GM19324 (cell line): ENCODE measurements around the gene SYNE1.
"Not testable (repeated sequence)": the region's sequence is repeated elsewhere in the genome, so short reads cannot be mapped to it uniquely, and the experiment has no call there.

ENCODE experiments used
- ATAC-seq: cut with Tn5 transposase; IDR thresholded peaks from one replicate; pipeline ENCODE4 v1.9.1; 2021; ENCODE audit warnings: mild to moderate bottlenecking, moderate library complexity; ENCODE audit not compliant: unreplicated experiment, low FRiP score

Gene SYNE1

DNA sequence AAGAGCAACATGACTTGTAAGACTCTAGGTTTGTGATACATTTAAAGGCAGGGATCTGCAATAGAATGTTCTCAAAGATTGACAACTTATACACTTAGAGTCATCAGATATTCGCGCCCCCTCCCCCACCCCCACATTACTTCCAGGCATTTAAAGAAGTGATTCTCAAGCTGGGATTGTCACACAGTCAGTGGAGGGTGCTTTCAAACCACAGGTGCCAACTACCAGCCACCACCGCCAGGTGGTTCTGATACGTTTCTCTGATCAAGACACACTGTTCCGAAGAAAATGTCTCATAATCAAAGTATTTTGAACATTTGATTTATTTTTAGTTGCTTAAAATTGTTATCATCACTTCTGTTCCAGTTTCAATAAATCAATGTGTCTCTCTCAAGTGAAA, 472.2 kb downstream of the SYNE1 start:
- no peak for ATAC-seq

- no peak for ATAC-seq
These were observed 475.7 kb downstream of the SYNE1 start for GRCh38 chr6:152161501-152161900.

GRCh38 chr6:152160346-152160745, 476.8 kb downstream of the SYNE1 start:
- peak; percentile 83 for ATAC-seq

DNA sequence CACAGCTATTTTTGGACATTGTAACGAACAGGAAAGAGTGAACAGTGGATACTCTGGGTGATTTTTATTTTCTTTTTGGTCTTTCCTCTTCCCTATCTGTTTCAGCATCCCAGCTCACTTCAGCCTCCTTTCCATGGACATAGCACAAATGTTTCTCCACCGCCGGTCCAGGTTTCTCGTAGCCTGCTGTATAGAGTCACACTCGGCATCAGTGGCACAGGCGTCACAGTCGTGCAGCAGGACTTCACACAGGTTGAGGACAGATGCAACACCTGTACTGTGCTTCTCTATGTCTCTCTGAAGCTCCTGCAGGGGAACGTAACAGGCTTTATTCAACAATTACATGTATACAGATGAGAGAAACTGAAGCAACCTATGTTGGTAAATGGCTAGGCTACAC, 481.4 kb downstream of the SYNE1 start:
- no peak for ATAC-seq

GRCh38 chr6:152154559-152155356, 482.4 kb downstream of the SYNE1 start:
- no peak for ATAC-seq

DNA sequence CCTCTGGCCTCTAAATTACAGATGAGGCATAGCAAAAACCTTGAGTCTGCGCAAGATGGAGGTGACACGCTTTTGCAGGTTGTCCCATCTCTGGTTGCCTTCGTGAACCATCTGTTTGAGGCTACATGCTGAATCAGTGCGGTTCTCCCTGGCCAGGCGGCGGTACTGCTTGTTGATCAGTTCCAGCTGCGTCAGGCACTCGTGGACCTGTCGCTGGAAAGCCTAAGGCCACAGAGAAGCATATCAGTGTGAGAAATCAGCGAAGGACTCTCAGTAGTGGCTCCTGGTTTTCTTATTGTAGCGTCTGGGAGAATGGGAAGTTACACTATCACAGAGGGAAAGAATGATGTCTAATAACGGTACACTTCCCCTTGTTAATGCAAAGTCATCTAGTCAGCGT, 485.2 kb downstream of the SYNE1 start:
- no peak for ATAC-seq

GRCh38 chr6:152150196-152150595, 487.0 kb downstream of the SYNE1 start:
- no peak for ATAC-seq

- ATAC-seq: no peak
These were observed 488.8 kb downstream of the SYNE1 start for GRCh38 chr6:152148412-152148811.

- no peak for ATAC-seq
These were observed 489.9 kb downstream of the SYNE1 start for GRCh38 chr6:152147269-152147668.

DNA sequence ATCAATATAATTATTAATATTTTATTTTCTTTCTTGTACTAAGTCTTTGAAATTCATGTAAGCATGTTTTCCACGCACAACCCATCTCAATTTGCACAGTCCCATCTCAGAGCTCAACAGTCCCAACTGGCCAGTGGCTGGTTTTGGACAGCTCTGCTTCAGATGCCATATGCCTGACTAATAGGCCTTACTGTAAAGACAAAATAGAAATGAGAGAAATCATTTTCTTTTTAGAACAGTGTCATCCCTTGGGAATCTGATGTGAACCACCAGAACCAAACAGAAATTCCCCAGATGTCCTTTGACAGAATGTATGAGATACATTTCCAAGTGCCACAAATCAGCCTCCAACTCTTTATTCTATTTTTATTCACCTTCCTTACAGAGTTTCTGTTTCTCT, 490.8 kb downstream of the SYNE1 start:
- ATAC-seq: no peak

- no peak for ATAC-seq
These were observed 493.8 kb downstream of the SYNE1 start for GRCh38 chr6:152143359-152143758.

GRCh38 chr6:152142105-152142504, 495.1 kb downstream of the SYNE1 start:
- ATAC-seq: no peak

DNA sequence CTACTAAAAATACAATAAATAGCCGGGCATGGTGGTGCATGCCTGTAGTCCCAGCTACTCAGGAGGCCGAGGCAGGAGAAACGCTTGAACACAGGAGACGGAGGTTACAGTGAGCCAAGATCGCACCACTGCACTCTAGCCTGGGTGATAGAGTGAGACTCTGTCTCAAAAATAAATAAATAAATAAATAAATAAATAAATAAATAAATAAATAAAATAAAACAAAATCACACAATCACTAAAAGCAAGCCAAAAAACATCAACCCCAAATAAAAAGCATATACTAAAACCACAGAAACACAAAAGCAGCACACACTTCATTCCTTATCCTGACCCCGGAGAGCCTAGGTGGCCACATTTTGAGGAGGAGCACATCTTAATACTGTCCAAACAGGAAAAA, 498.8 kb downstream of the SYNE1 start:
- not testable (repeated sequence) for ATAC-seq

DNA sequence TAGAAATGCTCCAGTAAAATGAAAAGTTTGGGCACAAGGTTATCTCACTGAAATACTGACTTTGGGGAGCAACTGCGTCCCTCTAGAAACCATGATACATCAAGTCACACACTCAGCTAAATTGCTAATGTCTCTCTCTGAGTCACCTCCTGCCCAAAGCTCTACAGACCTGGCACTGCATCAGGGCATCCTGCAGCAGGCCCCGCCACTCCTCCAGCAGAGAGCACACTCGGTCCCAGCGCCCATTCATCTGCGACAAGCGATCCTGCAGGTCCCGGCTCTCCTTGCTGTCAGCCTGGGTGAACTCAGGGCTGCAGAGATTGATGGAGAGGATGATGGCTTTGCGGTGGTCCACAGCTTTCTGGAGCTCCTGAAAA, 500.7 kb downstream of the SYNE1 start:
- ATAC-seq: no peak

GRCh38 chr6:152135755-152136448, 501.3 kb downstream of the SYNE1 start:
- ATAC-seq: no peak

- no peak for ATAC-seq
These were observed 506.7 kb downstream of the SYNE1 start for GRCh38 chr6:152130441-152130840.

- no peak for ATAC-seq
These were observed 507.4 kb downstream of the SYNE1 start for GRCh38 chr6:152129691-152130151.

DNA sequence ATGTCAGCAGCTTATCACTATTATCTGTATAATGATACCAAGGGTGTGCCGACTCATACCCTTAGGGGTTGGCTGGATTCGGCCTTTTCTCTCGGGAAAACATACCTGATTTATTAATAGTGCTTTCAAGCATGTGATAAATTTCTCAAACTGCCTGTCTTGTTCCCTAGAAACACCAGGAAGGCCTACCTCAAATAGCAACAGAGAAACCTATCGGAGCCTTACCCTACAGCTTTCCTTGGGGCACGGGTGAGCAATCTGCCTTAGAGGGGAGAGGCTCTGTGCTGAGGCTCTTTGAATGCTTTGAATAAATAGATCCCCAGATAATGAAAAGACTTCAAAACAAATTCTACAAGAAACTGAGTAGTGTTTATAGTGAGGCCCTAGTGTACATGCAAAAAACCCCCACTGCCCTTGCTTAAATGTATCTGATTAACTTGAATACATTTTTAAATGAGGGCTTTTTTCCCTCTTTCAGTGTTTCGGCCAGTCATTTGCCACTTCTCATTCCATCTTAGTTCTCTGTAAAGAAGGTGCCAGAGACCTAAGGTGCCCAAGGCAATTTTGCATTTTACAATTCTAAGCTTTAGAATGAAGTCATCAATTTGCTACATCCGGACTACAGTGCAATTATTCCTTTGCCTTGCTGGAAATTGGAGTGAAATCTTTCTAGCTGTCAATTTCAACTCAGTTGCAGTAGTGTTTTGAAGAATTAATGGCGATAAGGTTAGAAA, 509.6 kb downstream of the SYNE1 start:
- ATAC-seq: no peak

- ATAC-seq: no peak
These were observed 512.6 kb downstream of the SYNE1 start for GRCh38 chr6:152124429-152125074.

- ATAC-seq: no peak
These were observed 514.1 kb downstream of the SYNE1 start for GRCh38 chr6:152123076-152123475.

DNA sequence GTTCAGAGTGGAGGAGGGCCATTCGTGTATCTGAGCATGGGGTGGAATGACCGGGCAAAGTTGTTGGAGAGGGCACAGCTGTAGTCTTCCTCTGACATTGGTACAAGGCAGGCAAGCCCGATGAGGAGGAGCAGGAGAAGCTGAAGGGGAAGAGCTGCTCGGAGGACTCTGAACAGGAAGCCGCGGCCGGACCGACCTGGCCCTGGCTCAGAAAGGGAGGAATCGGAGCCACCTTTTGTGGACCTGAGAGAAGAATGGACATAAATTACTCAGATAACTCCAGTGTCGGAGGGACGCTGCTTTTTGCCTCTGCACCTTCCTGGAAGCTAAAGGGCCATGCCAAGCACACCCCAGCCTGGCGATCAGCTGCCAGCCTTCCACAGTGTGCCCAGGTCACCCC, 514.7 kb downstream of the SYNE1 start:
- ATAC-seq: no peak
